Stimulated activated CD8-positive, alpha-beta memory T cell treated with anti-CD3 and anti-CD28 coated beads, Interleukin-7, amount 100 ng/mL, for 48 hours (primary cell): ENCODE data around the gene GUCY2F.

Experiments
- DNase-seq, 2 donors: peaks; one replicate each; pipeline ENCODE4 v3.0.0-alpha.2; 2020; ENCODE audit warnings: low read depth in 1 of 2; ENCODE audit errors: extremely low read depth in 1 of 2

Gene GUCY2F

GRCh38 chrX:109398061-109398460 lies 83.8 kb downstream of the GUCY2F start:
- no peak for DNase-seq

DNA sequence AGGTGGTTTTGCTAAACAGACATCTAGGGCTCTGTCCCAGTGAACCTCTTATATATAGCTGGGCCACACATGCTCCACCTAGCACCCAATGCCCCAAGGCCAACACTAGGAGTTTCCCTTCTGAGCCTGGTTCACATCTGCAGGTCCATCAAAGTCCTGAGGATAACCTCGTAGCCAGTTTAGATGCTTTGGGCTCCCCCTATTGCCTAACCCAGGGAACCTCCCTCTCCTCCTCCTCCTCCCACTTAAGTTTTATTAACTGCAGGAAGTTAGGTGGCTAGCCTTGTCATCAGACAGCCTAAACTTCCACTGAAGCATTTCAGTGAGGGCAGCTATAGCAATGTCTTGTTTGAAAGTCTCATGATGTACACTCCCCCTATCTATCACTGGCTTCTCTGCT lies 88.0 kb downstream of the GUCY2F start:
- no peak for DNase-seq

GRCh38 chrX:109392895-109393294 lies 89.0 kb downstream of the GUCY2F start:
- DNase-seq: no peak

DNA sequence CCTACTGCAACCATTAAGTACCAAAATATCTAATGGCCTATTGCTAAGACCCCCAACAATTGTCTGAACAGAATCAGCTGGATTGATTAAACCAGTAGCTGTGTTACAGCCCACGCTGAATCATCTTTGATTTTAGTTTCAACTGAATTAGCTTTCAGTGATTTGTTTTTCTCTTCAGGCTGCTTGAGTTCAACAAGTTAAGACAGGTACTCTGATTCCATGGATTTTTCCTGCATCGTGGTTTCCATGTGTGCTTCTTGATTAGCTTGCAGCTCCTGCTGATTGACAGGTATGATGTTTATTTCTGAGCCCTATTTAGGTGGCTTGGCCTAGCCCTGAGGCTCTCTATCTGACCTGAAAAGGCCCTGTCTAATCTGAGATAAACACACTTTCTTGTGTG lies 91.3 kb downstream of the GUCY2F start:
- DNase-seq: no peak

- DNase-seq: no peak
Observed at GRCh38 chrX:109389917-109390316, 92.0 kb downstream of the GUCY2F start.

- DNase-seq: no peak
Observed at GRCh38 chrX:109384699-109385098, 97.2 kb downstream of the GUCY2F start.

DNA sequence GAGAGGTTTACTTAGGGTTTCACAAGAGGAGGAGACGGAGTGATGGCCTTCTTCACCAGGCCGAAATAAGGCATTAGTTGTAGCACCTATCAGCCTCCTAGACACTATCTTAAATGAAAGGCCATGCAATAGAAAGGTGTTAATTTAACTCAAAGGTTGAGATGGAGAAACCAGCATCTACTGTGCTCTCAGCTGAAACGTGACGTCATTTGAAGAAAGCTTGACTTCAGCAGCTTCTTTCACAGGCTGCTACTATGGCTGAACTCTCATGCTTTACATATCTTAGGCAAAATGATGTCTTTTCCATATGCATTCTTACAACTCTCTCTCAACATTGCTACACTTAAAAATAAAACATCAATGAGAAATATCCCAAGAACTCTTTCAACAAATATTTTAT lies 99.6 kb downstream of the GUCY2F start:
- no peak for DNase-seq

DNA sequence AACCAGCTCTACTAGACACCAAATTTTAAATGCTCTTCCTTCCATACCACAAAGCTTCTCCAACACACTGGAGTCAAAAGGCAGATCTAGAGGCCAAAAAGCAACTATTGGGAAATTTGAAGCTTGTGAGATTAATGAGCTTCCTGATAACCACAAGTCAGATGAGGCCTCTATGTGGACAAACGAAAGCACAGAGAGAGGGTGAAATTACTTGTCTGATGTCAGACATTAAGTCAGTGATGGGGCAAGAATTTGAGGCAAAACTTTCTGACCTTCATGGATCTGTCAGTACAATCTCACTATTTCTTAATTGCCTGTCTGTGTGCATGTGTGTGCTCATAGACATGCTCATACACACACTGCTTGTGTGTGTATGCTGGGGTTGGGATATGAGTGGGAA lies 103.6 kb downstream of the GUCY2F start:
- DNase-seq: no peak

DNA sequence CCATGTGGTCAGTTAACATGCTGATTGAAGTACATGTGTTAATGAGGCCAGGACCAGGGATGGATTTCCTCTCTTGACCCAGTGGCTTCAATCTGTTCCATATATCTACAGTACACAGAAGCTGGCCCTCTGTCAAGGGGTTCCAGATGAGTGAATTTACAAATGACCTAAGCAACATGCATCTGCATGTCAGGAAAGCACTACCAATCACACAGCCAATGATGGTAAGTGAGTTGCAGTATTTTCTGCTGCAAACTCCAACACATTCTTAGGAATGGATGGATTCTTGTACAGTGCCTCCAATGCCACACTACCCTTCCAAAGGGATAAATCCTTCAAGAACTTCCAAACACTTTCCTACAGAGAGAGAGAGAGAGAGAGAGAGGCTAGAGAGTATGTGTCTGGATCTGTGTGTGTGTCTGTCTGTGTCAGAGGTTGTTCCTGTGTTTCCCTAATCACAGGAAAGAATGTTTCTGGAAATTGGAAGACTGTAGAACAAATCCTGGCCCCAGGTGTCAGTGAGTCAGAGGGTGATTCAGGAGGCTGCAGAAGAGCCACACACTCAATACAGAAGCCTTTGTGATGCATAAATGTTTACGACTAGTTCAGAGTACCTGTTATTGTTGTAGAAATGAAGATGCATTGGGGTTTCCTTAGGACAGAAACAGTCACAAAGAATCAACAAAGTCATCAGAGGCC lies 107.5 kb downstream of the GUCY2F start:
- DNase-seq: no peak

GRCh38 chrX:109373468-109373867 lies 108.4 kb downstream of the GUCY2F start:
- DNase-seq: no peak

GRCh38 chrX:109372716-109373115 lies 109.2 kb downstream of the GUCY2F start:
- DNase-seq: no peak

DNA sequence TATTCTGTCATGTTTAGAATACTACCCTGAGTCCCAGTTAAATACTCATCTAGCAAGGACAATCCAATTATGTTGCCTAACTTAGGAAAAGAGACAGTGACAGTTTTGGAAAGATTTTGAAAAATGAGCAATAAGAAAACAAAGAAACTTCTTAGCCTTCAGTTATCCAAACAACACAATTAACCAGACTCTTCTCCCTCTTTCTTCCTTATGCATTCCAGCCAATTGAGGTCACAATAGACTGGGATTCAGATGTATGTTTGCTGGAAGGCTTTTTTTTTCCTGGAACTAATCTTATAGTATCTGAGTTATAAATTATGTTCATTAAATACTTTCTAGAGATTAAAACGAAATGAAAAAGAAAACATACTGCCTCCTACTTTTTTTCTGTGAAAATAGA lies 109.6 kb downstream of the GUCY2F start:
- no peak for DNase-seq

DNA sequence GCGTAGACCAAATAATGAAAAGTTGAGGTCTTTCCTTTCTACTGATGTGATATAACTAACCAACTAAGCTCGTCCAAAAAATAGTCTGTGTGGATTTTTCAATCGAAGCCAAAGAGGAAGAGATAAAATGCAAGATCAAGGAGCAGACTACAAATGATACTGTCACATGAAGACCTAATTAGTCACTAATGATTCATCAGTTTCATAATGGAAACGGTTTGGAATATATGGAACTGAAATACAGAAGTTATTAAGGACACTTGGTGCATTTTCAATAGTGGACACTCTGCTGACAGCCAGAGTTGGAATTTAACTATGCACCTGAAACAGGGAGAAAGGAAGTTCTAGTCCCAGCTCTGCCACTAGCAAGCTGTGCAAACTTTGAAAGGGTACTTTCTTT lies 119.8 kb downstream of the GUCY2F start:
- DNase-seq: no peak

GRCh38 chrX:109360301-109360700 lies 121.6 kb downstream of the GUCY2F start:
- DNase-seq: no peak

GRCh38 chrX:109357706-109358105 lies 124.2 kb downstream of the GUCY2F start:
- DNase-seq: no peak

DNA sequence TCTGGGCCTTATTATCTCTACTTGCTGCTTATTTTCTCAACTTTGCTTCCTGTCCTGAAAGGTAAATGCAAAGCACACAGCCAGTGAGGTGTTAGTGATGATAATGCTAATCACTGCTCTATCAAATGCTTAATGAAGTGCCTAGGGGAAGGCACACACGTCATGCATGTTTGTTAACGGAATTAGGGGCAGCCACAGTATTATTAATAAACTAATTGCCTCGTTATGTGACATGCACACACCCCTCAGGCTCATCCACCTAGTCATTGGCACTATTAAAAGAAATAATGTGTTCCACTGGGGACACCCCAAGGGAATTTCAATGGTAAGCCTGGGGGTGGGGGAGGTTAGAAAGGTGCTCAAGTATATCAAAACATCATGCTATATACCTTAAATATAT lies 125.2 kb downstream of the GUCY2F start:
- DNase-seq: no peak

GRCh38 chrX:109352066-109352588 lies 129.8 kb downstream of the GUCY2F start:
- DNase-seq: no peak

- DNase-seq: no peak
Observed at GRCh38 chrX:109351557-109351956, 130.3 kb downstream of the GUCY2F start.

- DNase-seq: no peak
Observed at GRCh38 chrX:109350551-109350950, 131.3 kb downstream of the GUCY2F start.

DNA sequence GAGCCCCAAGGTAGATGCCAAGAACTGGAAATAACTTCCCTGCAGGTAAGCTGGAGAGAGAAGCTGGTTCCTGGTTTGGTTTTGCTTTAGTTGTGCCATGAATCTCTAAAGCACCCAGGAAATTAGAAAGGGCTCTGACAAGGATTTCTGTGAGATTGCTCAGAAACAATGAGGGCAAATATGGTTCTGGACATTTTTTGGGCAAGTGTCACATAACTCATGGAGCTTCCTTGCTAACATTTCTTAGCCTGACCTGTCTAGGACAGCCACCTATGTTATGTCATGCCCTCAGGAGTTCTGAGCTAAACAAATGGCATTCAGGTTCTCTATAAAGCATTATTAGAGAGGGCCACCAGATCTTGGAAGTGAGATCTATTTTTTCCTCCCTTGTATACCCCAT lies 131.8 kb downstream of the GUCY2F start:
- no peak for DNase-seq

DNA sequence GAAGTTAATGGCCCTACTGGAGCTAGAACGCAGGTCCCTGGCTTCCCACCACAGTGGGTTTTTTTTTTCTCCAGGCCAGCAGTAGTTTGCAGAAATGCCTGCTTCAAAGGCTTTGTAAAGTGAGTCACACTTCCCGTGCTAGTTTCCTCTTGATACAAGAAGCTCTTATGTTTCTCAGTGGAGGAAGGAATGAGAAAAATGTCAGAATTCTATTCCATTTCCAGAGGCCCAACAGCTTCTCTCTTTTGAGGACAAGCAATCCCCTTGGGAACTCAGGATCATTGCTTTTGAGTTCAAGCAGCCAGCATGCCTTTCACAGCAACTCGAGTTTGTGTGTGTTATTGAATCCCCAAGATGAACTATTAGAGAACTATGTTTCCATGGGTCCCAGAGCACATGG lies 134.3 kb downstream of the GUCY2F start:
- no peak for DNase-seq

DNA sequence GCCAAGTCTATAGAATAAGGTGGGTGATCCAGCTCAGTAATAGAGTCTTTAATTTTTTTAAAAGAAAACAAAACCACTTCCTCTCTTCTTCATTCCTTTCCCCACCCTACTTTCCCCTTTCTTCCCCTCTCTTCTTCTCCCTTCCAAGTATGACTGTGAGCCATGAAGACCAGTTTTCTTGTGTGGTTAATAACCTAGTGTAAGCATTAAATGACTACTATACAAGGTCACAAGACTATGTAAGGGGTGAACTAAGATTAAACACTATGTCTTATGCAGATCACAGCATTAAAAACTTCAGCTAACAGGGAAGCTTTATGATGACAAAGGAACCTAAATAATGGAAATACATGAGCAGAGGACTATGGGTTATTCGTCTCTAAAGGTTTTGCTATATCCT lies 135.4 kb downstream of the GUCY2F start:
- no peak for DNase-seq

DNA sequence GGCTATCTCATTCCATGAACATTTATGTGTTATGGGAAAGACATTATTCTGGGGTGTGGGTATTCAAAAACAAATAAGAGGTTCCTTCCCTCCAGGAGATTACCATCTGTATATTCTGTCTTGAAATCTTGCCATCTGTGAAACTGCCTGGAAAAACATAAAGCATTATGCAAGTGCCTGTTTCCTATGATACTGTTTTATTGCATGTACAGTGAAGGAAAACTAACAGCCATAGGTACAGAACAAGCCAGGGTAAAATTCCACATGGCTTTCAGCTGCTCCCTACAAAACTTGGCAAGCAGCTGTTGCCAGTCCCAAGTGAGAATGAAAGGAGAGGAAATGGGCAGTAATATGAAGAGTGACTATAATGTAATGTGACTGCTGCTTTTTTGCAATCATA lies 136.0 kb downstream of the GUCY2F start:
- no peak for DNase-seq
